HG02884 (cell line): ENCODE data around the gene EYS.

ENCODE experiments used
- ATAC-seq: cut with Tn5 transposase; IDR thresholded peaks from one replicate; pipeline ENCODE4 v1.9.1; 2021; ENCODE audit warnings: mild to moderate bottlenecking, moderate library complexity; ENCODE audit not compliant: unreplicated experiment

The EYS gene

GRCh38 chr6:64874776-64875175 is 832.2 kb downstream of the EYS start:
- no peak for ATAC-seq

- no peak for ATAC-seq
Measured at GRCh38 chr6:64872633-64873032, 834.4 kb downstream of the EYS start.

- no peak for ATAC-seq
Measured at GRCh38 chr6:64861039-64861651, 845.9 kb downstream of the EYS start.

GRCh38 chr6:64860203-64860602 is 846.8 kb downstream of the EYS start:
- no peak for ATAC-seq

DNA sequence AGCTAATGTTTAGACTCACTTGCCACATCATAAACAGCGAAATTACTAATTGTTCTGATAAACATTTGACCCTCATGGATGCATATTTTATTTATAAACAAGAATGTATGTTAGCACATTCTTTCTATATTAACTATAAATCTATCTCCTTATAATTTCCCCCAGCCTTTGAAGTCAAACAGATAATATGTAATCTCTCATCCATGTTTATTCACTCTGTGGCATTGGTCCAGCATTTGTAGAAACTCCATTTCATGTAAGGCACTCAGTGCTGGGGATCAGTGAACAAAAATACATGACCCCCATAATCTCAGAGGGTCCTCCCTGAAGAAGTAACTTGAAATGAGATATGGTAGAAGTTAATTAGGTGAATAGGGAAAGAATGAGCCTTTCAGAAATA is 856.9 kb downstream of the EYS start:
- no peak for ATAC-seq

DNA sequence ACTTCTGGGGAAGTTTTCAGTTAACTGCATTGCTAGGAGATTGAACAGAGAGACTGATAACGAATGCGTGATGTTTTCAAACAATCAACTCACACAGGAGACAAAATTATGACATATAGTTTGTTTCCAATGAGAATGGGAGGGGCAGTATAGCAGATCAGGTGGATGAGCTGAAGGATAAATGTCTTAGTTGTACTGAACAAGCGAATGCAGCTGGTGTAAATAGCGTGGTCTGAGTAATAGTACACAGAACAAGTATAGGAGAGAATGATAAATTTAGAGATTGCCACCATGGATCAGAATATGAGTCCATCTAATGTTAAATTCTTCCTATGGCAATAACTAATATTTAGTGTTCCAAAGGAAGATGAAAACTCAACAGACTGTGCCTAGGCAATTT is 858.6 kb downstream of the EYS start:
- no peak for ATAC-seq

GRCh38 chr6:64847396-64847795 is 859.6 kb downstream of the EYS start:
- ATAC-seq, result no peak

- ATAC-seq, result no peak
Measured at GRCh38 chr6:64838726-64839125, 868.3 kb downstream of the EYS start.

GRCh38 chr6:64831680-64832079 is 875.3 kb downstream of the EYS start:
- ATAC-seq, result no peak

- no peak for ATAC-seq
Measured at GRCh38 chr6:64817525-64817924, 889.5 kb downstream of the EYS start.

DNA sequence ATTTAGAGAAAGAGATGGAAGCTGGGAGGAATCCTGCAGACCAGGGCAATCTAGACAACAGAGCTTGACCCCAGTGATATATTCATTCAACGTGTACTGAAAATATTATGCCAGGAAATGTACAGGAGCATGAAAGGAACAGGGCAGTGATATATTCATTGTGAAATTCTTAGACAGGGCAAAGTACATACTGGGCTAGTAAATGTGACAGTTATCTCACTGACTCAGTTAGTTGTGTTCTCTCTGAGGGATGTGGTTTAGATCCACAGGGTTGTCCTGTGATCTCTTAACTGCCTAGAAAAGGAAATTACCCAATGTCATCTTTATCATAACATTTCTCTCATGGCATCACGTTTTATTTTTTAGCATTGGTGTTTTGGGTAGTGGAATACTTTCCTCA is 891.3 kb downstream of the EYS start:
- no peak for ATAC-seq

DNA sequence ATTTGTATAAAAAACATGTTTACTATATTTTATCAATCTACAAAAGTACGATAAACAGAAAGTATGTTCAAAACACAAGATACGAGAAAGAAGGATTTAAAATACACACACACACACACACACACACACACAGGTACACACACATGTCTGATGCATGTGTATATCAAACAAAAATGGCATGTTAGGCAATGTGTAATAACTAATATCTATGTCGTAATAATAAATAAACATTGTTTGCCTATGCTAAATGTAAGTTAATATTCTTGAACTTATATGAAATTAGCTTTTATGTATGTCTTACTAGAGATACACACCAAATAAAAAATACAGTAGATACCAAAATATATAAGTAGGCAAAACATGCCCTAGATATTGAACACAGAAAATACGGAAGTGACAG is 894.9 kb downstream of the EYS start:
- no peak for ATAC-seq

- no peak for ATAC-seq
Measured at GRCh38 chr6:64811119-64811518, 895.9 kb downstream of the EYS start.

DNA sequence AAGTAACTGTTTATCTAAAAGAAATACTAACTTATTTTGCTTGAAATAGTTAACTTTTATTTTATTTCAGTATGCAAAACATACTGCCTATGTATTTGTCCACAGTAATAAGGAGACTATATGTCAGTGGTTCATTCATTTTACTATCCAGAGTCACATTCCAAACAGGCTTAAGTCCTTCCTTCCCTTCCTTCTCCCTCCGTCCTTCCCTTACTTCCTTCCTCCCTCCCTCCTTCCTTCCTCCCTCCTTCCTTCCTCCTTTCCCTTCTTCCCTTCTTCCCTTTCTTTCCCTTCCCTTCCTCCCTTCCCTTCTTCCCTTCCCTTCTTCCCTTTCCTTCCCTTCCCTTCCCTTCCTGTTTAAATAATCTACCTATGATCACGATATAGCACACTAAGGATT is 899.2 kb downstream of the EYS start:
- ATAC-seq, result no peak

- ATAC-seq, result no peak
Measured at GRCh38 chr6:64803470-64804166, 903.4 kb downstream of the EYS start.

DNA sequence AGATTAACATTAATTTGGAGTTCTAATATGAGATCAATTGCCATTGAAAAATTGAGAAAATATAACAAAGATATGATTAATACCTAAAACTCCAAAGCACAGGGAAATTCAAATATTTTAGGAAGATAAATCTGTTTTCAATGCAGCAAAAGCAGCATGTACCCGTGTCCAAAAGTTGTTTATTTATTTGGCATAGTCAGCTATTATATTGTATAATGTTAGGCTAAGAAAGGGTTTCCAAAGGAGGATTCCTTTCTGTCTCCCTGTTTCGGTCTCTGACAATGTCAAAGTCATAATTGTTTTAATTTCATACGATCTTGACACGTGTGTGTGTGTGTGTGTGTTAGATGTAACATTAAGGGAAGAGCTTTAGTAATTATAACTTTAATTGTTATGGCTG is 914.5 kb downstream of the EYS start:
- no peak for ATAC-seq

DNA sequence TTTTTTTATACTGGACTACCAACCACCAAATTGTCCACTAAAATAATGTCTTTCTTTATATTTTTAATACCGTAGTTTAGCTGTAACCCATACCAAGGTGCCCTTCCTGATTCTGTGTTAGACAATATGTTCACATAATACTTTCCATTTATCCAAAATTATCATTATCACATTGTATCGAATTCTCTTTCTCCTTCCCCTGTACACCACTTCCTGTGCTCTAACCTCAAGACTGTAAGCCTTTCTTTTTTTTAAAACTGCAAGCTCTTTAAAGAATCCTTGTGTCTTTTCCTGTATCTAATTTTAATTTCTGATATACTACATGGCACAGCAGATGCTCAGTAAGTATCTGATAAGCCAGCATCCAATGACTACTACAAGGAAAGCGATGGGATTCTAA is 917.5 kb downstream of the EYS start:
- ATAC-seq, result no peak

DNA sequence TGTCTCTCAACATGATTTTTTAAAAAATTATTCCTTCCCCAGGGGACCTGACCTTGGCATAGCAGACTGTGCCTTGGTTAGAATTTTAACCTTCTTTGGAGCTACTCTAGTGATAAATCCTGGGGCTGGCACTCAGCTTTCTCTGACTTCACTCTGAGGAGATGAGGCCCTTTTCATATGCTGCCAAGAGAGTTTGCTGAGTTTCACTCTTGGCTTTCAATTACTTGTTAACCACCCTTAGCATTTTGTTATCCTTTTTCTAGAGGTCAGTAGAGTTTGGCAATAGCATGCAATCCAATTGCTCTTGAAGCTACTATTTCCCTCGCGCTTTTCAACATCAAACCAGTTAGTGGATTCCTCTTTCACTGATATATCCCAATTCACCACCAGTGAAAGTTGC is 920.3 kb downstream of the EYS start:
- no peak for ATAC-seq

- ATAC-seq, result no peak
Measured at GRCh38 chr6:64782877-64783276, 924.1 kb downstream of the EYS start.

DNA sequence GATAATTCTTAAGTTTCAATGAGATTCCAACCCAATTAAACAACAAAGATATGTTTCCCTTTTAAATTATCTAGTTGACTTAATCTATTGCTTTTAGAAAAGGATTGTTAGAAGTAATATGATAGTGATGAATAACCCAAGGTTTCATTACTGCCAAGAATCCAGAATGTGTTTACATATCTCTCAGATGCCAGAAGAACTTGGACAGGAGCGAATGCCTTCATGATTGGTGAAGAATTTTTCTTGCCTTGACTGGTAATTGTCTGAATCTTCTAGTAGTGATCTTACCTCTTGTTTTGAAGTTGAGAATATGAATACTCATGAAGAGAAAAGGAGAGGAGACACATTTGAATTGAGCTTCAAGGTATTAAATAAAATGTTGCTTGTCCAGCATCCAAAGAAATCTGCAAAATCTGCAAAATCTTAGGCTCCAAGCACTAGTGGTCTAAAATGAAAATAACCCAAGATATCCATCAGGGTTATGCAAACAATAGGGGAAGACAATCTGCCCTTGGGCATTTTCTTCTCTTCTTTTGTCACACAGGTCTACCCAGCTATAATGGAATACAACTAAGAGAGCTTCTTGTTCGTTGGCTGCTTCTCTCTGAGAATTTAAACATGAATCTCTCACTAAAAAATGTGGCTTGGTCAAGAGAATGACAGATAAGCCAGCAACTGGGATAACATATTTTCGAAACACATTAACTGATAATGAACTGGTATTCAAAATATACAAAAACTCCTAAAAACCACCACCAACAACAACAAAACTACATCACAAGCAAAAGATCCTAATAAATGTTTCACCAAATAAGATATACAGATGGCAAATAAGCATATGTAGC is 928.9 kb downstream of the EYS start:
- ATAC-seq, result no peak

DNA sequence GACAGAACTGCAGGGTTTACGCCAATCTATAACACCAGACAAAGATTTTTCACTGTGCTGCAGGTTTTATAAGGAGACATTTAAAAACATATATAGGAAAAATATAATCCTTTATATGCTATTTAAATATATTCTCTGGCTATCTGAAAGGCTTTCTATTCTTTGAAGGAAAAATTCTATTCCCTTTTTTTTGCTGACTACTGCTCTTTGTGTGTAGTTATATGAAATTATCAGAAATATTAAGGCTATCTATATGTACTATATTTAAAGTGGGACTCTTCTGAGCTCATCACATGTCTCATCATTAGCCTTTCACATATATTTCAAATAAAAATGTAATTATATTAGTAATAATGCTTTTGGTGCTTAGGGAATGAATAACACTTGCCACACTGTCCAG is 930.7 kb downstream of the EYS start:
- no peak for ATAC-seq

DNA sequence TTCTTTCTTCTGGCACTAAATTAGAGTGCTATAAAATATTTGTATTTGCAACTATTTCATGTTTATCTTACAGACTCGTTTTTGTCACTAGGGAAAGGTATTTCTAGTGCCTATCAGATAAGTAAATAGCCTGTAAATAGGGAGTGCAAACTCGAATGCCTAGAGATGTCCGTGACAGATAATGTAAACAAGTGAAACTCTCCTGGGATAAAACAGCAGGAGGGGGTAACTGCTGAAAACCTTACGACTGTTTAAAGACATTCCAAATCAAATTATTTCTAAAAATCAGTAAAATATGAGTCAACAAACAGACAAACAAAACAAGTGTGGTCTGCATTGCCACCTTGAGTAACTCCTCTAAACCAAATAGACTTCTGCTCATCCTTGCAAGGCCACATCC is 932.1 kb downstream of the EYS start:
- no peak for ATAC-seq
